Measurements from ENCODE around the gene COL23A1.

The COL23A1 gene

GRCh38 chr5:178458140-178458539 is 132.1 kb downstream of the COL23A1 start:
- no peak overlapping the region for H3K4me3 ChIP-seq (replicated peaks; ENCODE audit: low read depth, low read length)
- no peak for DNase-seq (ENCODE audit: low read depth)
- TF ChIP-seq, protein P1, sequence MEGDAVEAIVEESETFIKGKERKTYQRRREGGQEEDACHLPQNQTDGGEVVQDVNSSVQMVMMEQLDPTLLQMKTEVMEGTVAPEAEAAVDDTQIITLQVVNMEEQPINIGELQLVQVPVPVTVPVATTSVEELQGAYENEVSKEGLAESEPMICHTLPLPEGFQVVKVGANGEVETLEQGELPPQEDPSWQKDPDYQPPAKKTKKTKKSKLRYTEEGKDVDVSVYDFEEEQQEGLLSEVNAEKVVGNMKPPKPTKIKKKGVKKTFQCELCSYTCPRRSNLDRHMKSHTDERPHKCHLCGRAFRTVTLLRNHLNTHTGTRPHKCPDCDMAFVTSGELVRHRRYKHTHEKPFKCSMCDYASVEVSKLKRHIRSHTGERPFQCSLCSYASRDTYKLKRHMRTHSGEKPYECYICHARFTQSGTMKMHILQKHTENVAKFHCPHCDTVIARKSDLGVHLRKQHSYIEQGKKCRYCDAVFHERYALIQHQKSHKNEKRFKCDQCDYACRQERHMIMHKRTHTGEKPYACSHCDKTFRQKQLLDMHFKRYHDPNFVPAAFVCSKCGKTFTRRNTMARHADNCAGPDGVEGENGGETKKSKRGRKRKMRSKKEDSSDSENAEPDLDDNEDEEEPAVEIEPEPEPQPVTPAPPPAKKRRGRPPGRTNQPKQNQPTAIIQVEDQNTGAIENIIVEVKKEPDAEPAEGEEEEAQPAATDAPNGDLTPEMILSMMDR (IDR thresholded peaks at IDR 0.05; ENCODE audit: low read length, missing control alignments), result no peak

DNA sequence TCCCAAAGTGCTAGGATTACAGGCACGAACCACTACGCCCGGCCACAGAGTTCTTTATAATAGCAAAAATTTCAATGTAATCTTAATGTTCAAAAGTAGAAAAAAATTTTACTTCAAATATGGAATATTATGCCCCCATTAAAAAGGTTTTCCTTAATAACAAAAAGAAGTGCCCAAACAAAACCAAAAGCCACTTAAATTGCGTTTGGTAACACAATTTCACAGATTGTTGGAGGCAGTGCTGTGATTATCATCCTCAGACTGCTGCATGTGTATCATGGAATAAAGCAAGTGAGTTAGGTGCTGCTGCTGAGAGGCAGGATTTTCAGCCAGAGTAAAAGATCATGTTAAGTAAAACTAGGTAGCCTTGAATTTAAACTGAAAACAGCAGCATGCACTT is 132.7 kb downstream of the COL23A1 start:
- no peak for DNase-seq (ENCODE audit: low read depth)
- H3K4me3 ChIP-seq (replicated peaks; ENCODE audit: low read depth, low read length), result no peak overlapping the region
- TF ChIP-seq, protein P1 (IDR thresholded peaks at IDR 0.05; ENCODE audit: low read length, missing control alignments), result no peak

- no peak overlapping the region for H3K4me3 ChIP-seq (replicated peaks; ENCODE audit: low read depth, low read length)
- DNase-seq (ENCODE audit: low read depth), result no peak
- TF ChIP-seq, protein P1 (IDR thresholded peaks at IDR 0.05; ENCODE audit: low read length, missing control alignments), result no peak
Observed at GRCh38 chr5:178455480-178455835, 134.7 kb downstream of the COL23A1 start.

DNA sequence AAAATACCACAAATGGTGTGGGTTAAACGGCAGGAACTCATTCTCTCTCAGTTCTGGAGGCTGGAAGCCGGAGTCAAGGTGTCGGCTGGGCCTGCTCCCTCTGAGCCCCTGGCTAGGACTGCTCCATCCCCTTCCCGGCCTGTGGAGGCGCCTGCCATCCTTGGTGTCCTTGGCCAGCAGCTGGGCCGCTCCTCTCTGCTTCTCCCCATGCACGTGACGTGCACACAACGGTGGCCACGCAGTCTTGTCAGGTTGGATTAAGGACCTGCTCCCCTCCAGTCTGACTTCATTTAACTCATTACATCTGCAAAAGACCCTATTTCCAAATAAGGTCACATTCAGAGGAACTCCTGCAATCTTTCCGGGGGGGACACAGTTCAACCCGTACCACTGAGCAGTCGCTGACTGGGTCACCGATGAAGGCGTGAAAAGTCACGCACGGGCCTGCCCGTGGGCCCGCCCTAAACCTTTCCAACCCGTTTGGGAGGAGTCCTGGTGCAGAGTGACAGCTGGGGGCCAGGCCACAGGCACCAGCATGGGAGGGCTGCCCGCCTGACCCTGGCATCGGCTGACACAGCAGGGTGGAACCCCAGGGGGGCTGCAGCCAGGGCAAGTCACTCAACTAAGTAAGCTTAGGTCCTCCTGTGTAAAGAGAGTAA is 135.2 kb downstream of the COL23A1 start:
- TF ChIP-seq, protein P1 (IDR thresholded peaks at IDR 0.05; ENCODE audit: low read length, missing control alignments), result no peak
- H3K4me3 ChIP-seq (replicated peaks; ENCODE audit: low read depth, low read length), result no peak overlapping the region
- no peak for DNase-seq (ENCODE audit: low read depth)

DNA sequence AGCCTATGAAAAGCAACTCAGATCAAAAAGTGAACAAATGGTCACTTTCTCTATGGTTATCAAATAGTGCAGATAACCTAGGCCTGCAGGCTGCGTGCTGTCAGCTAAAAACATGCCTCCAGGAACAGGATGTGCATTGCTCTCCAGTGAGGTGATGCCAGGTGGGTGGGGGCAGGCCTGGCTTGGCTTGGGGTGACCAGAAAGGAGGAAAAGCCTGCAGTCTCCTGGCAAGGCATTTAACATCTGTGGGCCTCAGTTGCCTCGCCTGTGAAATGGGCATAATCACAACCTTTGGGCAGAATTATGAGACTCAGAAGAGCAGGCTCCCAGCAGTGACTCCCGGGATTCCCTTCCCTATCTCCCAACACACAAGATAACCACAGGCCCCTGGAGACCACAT is 135.9 kb downstream of the COL23A1 start:
- no peak overlapping the region for H3K4me3 ChIP-seq (replicated peaks; ENCODE audit: low read depth, low read length)
- DNase-seq (ENCODE audit: low read depth), result no peak
- TF ChIP-seq, protein P1 (IDR thresholded peaks at IDR 0.05; ENCODE audit: low read length, missing control alignments), result no peak

DNA sequence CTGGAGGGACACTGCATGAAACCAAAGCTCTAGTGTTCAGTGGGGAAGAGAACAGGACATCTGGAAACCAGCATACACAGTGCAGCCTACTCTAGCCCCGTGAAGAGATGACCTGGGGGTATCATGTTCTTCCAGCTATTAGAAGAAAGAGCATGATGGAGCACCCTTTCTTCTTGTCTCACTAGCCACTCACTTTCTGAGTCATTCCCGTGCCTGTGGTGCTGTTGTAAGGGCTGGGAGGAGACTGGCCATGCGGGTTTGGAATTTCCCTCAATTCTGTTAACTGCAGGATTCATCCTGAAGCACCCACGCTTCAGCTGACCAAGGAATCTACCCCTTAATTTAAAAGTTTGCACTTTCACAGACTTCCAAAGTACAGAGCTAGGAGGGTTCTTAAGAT is 137.0 kb downstream of the COL23A1 start:
- TF ChIP-seq, protein P1 (IDR thresholded peaks at IDR 0.05; ENCODE audit: low read length, missing control alignments), result no peak
- no peak for DNase-seq (ENCODE audit: low read depth)
- no peak overlapping the region for H3K4me3 ChIP-seq (replicated peaks; ENCODE audit: low read depth, low read length)

Data from fibroblast of pulmonary artery (primary cell).